ENCODE data around the gene NAIF1.
"Not testable (repeated sequence)": the region's sequence is repeated elsewhere in the genome, so short reads cannot be mapped to it uniquely, and the experiment has no call there.

Gene NAIF1

DNA sequence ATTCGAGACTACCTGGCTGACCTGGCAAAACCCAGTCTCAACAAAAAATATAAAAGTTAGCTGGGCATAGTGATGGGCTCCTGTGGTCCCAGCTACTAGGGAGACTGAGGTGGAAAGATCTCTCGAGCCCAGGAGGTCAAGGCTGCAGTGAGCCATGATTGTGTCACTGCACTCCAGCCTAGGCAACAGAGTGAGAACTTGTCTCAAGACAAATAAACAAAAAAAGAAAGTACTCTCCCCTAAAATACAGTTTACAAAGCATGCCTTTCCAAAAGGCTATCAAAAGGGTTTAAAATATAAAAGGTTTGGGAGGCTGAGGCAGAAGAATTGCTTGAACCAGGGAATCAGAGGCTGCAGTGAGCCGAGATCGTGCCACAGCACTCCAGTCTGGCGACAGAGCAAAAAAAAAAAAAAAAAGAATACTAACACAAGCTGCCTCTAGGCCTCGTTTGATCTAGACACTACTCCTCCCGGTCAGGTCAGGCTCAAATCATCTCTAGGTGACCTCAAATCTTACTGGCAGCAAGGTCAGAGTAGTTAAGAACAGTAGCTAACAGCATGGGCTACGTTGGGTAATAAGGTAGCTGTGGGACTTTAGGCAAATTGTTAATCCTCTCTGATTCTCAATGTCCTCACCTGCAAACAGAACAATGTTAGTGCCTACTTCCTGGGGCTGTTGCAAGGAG, 9.3 kb downstream of the NAIF1 start:
- DNase-seq: no peak

DNA sequence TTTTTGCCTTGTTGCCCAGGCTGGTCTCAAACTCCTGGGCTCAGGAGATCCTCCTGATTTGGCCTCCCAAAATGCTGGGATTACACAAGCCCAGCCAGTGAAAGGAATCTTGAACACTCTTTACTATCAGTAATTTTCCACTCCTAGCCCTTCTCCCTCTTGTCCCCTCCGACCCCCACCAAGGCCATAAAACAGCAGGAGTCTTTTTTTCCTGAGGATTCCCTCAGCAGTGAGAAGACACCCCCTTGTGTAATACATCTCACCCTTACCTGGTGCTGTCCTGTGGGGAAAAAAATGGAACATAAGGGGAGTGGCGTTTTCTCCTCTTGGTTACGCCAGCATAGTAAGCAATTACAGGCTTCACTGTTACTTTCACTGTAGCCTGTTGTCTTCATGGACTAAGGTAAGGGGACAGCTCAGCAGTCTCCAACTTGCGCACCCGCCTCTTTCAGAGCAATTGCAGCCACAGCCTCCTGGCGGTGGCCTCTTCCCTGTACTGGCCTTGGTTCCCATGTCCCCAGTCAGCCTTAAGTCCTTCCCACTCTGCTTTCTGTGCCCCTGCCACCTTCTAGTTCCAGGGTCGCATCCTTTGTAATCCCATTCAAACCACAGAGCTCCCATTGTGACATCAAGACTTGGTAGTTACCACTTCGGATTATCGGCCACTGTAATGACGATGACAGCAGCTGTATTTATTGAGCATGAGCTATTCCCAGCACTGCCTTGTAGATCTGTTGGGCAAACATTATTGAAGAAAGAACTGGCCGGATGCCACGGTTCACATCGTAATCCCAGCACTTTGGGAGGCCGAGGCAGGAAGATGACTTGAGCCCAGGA, 10.0 kb downstream of the NAIF1 start:
- peak; percentile 53 for DNase-seq

DNA sequence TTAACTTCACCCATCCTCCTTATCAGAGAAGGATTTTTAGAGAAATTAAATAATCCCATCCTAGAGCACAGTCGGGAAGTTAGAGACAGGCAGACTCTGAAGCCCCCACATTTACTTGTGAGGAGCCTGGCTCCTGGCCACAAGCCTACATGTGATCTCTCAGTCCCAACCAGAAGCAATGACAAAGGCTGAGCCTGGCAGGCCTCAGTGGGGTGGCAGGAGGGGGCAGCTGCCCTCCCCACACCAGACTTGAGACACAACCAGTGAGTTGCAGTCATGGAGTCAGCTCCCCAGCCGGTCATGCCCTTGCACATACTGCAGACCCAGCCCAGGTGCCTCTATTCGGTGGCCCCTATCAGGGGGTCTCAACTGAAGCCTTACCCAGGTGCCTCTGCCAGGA, 11.0 kb downstream of the NAIF1 start:
- no peak for DNase-seq

GRCh38 chr9:128055344-128056040, 11.6 kb downstream of the NAIF1 start:
- DNase-seq: no peak

DNA sequence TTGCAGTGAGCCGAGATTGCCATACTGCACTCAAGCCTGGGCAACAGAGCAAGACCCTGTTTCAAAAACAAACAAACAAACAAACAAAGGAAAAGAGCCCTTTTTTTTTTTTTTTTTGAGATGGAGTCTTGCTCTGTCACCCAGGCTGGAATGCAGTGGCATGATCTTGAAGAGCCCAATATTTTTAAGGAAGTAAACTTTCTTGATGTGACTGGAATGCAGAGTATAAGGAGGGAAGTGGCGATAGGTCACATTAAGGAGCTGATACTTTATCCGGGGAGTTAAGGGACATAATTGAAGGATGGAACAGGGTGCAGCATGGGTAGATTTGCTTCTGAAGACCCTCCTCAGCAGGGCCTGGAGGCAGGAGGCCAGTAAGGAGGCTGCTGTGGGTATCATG, 13.0 kb downstream of the NAIF1 start:
- no peak for DNase-seq

DNA sequence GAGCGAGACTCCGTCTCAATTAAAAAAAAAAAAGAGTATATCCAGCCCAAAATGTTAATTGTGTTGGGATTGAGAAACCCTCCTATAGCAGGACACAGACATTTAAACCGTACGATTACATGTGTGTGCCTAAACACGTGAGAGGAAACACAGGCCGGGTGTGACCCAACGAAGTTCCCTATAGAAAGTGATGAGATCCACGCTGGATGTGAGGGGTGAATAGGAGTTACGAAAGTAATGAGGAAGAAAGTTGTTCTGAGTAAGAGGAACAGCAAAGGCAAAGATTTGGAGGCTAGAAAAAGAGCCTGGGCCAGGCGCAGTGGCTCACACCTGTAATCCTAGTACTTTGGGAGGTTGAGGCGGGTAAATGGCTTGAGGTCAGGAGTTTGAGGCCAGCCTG, 13.6 kb downstream of the NAIF1 start:
- no peak for DNase-seq

GRCh38 chr9:128051932-128052709, 15.0 kb downstream of the NAIF1 start:
- no peak for DNase-seq

DNA sequence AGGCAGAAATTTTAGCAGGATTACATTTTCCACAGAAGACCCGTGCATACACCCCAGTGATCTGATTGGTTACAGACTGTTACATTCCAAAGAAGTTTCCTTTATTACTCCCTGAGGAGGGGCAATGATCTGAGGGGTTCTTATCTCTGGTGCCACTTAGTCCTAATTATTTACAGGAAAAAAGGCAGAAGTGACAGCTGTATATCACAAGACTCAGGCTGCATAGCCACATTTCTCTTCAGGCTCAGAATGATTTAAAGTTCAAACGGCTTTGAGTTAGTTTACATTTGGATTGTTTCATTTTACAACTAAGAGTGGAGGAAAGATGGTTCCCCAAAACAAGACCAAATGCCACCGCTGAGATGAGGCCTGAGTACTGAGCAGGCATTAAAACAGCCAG, 17.3 kb downstream of the NAIF1 start:
- DNase-seq: no peak

GRCh38 chr9:128048663-128049062, 18.5 kb downstream of the NAIF1 start:
- no peak for DNase-seq

DNA sequence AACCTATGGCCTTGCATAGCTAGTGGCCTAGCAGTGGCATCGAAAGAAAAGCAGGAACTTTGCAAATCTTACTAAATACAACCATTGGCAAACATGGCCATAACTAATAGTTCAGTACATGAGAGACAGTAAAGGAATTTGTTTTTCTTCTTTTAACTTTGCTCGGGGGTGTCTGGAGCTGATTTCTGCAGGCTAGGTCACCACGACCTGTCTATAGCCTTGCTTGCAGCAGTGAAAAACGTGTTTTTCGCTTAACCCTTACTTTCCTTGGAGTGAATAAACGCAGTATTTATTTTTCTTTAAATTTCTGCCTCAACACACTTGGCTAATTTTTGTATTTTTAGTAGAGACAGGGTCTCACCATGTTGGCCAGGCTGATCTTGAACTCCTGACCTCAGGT, 19.9 kb downstream of the NAIF1 start:
- no peak for DNase-seq

DNA sequence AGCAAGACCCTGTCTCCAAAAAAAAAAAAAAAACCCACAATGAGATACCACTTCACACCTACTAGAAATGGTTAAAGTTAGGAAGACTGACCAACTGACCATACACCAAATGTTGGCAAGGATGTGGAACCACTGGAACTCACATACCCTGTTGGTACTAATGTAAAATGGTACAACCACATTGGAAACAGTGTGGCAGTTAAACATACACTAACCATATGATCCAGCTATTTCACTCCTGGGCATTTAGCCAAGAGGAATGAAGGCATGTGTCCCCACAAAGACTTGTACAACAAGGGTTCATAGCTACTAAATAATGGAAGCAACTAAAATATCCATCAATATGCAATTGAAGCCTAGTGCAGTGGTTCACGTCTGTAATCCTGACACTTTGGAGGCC, 21.3 kb downstream of the NAIF1 start:
- DNase-seq: no peak

- not testable (repeated sequence) for DNase-seq
Observed at GRCh38 chr9:128045409-128045808, 21.7 kb downstream of the NAIF1 start.

DNA sequence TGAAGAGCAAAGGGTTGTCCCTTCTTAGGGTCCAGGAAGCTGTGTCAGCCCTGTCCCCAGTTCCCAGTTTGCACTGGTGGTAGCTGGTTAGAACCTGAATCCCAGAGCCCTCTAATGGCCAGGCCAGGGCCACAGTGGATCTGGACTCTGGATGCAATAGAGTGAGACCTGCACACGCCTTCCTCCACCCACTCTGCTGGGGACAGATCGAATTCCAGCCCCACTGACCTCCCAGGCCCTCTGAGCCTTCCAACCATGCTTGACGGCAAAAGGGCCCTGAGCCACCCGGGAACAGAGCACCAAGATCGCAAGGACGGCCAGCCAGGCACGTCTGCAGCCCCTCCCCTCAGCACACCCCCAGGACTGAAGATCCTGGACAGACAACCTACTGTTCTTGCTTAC, 23.7 kb downstream of the NAIF1 start:
- DNase-seq: no peak

GRCh38 chr9:128042043-128042442, 25.1 kb downstream of the NAIF1 start:
- DNase-seq: no peak

DNA sequence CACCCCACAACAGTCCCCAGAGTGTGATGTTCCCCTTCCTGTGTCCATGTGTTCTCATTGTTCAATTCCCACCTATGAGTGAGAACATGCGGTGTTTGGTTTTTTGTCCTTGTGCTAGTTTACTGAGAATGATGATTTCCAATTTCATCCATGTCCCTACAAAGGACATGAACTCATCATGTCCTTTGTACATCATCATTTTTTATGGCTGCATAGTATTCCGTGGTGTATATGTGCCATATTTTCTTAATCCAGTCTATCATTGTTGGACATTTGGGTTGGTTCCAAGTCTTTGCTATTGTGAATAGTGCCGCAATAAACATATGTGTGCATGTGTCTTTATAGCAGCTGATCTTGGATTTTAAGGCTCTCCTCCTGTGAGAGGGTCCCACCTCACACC, 26.3 kb downstream of the NAIF1 start:
- DNase-seq: not testable (repeated sequence)

- not testable (repeated sequence) for DNase-seq
Observed at GRCh38 chr9:128036522-128036921, 30.6 kb downstream of the NAIF1 start.

DNA sequence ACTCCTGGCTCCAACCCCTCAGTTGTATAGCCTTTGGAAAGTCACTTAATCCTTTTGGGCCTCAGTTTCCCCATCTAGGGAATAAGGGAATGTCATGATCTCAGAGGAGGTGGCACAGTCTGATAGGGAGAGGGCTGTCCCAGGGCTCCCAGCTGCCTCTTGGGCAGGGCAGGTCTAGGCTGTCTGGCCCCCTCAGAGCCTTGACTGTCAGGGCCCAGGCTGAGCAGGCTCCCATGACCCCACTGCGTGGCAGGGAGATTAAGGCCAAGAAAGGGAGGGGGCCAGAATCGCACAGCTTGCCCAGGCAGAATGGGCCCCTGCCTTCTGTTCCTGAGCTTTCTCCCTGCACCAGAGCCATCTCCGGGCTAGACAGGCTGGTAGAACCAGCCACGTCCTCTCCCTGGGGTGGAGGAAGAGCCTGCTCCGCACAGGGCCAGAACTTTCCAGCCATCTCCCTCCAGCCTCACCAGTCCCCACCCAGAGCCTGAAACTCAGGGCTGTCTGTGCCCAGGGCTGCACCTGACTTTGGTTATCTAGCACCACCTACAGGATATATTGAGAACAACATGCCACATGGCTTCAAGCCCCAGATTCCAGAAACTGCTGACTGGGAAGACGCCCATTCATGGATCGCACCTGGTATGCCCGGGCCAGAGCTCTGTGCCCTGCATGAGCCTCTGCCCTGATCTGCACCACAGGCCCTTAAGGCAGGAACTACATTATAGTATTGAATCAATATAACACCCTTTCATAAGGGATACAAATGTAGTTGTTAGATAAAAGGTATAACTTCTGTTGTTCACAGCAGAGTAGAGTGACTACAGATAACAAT, 32.1 kb downstream of the NAIF1 start:
- peak; percentile 11 for DNase-seq

- no peak for DNase-seq
Observed at GRCh38 chr9:128033609-128034008, 33.5 kb downstream of the NAIF1 start.

DNA sequence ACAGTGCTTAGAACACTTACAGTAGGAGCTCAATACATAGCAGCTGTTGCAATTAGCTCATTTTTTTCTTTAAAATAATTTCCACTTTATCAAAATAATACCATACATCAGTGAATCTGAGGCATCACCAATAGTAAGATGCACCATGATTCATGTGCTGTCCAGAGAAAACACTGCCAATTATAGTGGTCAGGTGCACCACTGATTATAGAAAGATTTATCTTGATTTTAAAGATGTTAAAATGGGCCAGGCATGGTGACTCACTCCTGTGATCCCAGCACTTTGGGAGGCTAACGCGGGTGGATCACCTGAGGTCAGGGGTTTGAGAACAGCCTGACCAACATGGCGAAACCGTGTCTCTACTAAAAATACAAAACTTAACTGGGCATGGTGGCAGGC, 39.4 kb downstream of the NAIF1 start:
- DNase-seq: no peak

- DNase-seq: no peak
Observed at GRCh38 chr9:128026773-128027541, 40.2 kb downstream of the NAIF1 start.

- DNase-seq: no peak
Observed at GRCh38 chr9:128026255-128026772, 40.8 kb downstream of the NAIF1 start.
